ENCODE results near the gene CPAMD8. TPM values are rescaled to one million over a fixed set of nuclear protein-coding genes. Genes with fewer than 3 reads are reported as not detected.

CPAMD8 gene
- total and polyA plus RNA-seq, 10 of the 15 experiments (the other 5 are each of a cell fraction or from before 2014, with no cell fraction given): 0.12 to 0.97 (median 0.25) TPM; not detected in 3

- TF ChIP-seq SPI1 (IDR thresholded peaks at IDR 0.05; ENCODE audit: borderline replicate concordance, insufficient read depth, low read depth, low read length): no peak
- TF ChIP-seq PML (IDR thresholded peaks at IDR 0.05; ENCODE audit: low read length): no peak
- no peak for TF ChIP-seq FOXK2 (IDR thresholded peaks at IDR 0.05)
- TF ChIP-seq POU2F2 (IDR thresholded peaks at IDR 0.05; ENCODE audit: borderline replicate concordance, low read depth, low read length): no peak
- no peak for TF ChIP-seq IRF4 (IDR thresholded peaks at IDR 0.05; ENCODE audit: low read depth, low read length)
- no peak for TF ChIP-seq BRCA1 (IDR thresholded peaks at IDR 0.05; ENCODE audit: low read depth, low read length)
- TF ChIP-seq CBX5 (IDR thresholded peaks at IDR 0.05; ENCODE audit: low read depth): no peak
- no peak for TF ChIP-seq NFYB (IDR thresholded peaks at IDR 0.05; ENCODE audit: insufficient read depth, low read depth, low read length)
Measured at GRCh38 chr19:16952046-16952445, 74.6 kb downstream of the CPAMD8 start (continued).

- Histone ChIP-seq H3K79me2 (ENCODE audit: control insufficient read depth, insufficient read depth, low read length) (no peaks in the 10 kb centered on the region), H3K4me3 (no peak overlapping the region), H4K20me1 (ENCODE audit: control insufficient read depth, insufficient read depth) (no peaks in the 10 kb centered on the region), H3K36me3 (ENCODE audit: control insufficient read depth in 2 of 2, insufficient read depth in 2 of 2, low read length in 1 of 2) (no peaks in the 10 kb centered on the region), H3K4me2 (ENCODE audit: control insufficient read depth, insufficient read depth) (no peak overlapping the region), H3K27me3 (replicated peaks in 1 of 2; ENCODE audit: control insufficient read depth in 2 of 2, insufficient read depth in 2 of 2, low read length in 1 of 2) (no peaks in the 10 kb centered on the region), H2AFZ (ENCODE audit: control insufficient read depth, low read depth, low read length) (no peak overlapping the region), H3K9me3 (replicated peaks; ENCODE audit: control insufficient read depth, insufficient read depth, low read length) (no peaks in the 10 kb centered on the region), H3K9ac (ENCODE audit: control insufficient read depth, insufficient read depth, low read length) (no peak overlapping the region), H3K27ac (ENCODE audit: control insufficient read depth, insufficient read depth) (no peak overlapping the region), H3K4me1 (ENCODE audit: control insufficient read depth, insufficient read depth, low read length) (no peaks in the 10 kb centered on the region)
- ATAC-seq (no peak), FAIRE-seq (no peak), DNase-seq (ENCODE audit: low read depth, low spot score) (no peak)
- BruUV-seq (replicated peaks): no TSS peak
- TF ChIP-seq NFXL1 (IDR thresholded peaks at IDR 0.05; ENCODE audit: borderline replicate concordance) (no peak), E2F4 (IDR thresholded peaks at IDR 0.05; ENCODE audit: low read depth, low read length) (no peak)
- SMC1A ChIA-PET (ENCODE audit: uncharacterized antibody, unreplicated experiment): no interaction called here
- intact Hi-C loops (cut with micrococcal nuclease; ENCODE audit: unreplicated experiment): no loop called here
- POLR2A ChIA-PET: no interaction called here
- RAD21 ChIA-PET (ENCODE audit: unreplicated experiment): no interaction called here
- in situ Hi-C loops (cut with MboI): no loop called here
- 49% methylated on average over 6 of the region's 6 CpGs for WGBS (ENCODE audit: insufficient coverage, insufficient replicate concordance, low lambda C conversion rate, missing lambda C conversion rate)
- CTCF ChIA-PET: no interaction called here
Measured at GRCh38 chr19:16951529-16951928, 75.1 kb downstream of the CPAMD8 start.

Data from GM12878 (cell line).